SK-N-SH (cell line): Measurements from ENCODE around the gene FAM240B. TPM values are rescaled to one million over a fixed set of nuclear protein-coding genes. Genes with fewer than 3 reads are reported as not detected.

ENCODE experiments used
- CTCF ChIA-PET: fragments of 300-600, 350-600 bp; formaldehyde crosslinking; extraction: SDS; loops from one replicate; lab custom pipeline; 2021; lab: Yijun Ruan, JAX
- POLR2A ChIA-PET: fragments of 350-600 bp; sonication (Branson Sonifier 250); formaldehyde crosslinking; extraction: SDS; loops from one replicate; lab custom pipeline; 2020; ENCODE audit warnings: antibody characterized with exemption, inconsistent platforms; lab: Yijun Ruan, JAX
- DNase-seq: peaks from one replicate; pipeline ENCODE4 v3.0.0; 2012
- H2AFZ ChIP-seq: fragments of 200-600 bp; sonication (generic); 2 replicates; pipeline ENCODE4 v1.8.1; 2016; ENCODE audit warnings: antibody characterized with exemption, mild to moderate bottlenecking, low read depth
- H3F3A ChIP-seq: fragments of 200-600 bp; sonication (generic); replicated peaks from 2 replicates; pipeline ENCODE3; 2016; ENCODE audit warnings: antibody characterized with exemption, mild to moderate bottlenecking; ENCODE audit not compliant: insufficient read depth
- H3K27ac ChIP-seq, 2 experiments: fragments of 200-500 bp in 1 of 2; fragments of 200-600 bp in 1 of 2; sonication (Bioruptor generic) in 1 of 2; sonication (generic), shearing (Covaris generic) in 1 of 2; 2 replicates each; pipeline versions ENCODE4 v1.5.1 to v1.6.1; 2014 to 2016; ENCODE audit warnings: low read depth in 2 of 2, inconsistent platforms in 1 of 2, low read length in 1 of 2, mild to moderate bottlenecking in 1 of 2, mixed read lengths in 1 of 2
- H3K27me3 ChIP-seq: fragments of 200-600 bp; sonication (generic), shearing (Covaris generic); 2 replicates; pipeline ENCODE4 v1.6.1; 2016; ENCODE audit warnings: mixed run types; ENCODE audit not compliant: insufficient read depth
- H3K36me3 ChIP-seq, 2 experiments: fragments of 200-500 bp in 1 of 2; fragments of 200-600 bp in 1 of 2; sonication (Bioruptor generic) in 1 of 2; sonication (generic) in 1 of 2; replicated peaks in 1 of 2; 2 replicates each; pipeline versions ENCODE3 to v1.5.1; 2014 to 2016; ENCODE audit warnings: low read length in 1 of 2, mild to moderate bottlenecking in 1 of 2; ENCODE audit not compliant: insufficient read depth in 2 of 2, control insufficient read depth in 1 of 2
- H3K4me1 ChIP-seq, 2 experiments: fragments of 200-500 bp in 1 of 2; fragments of 200-600 bp in 1 of 2; sonication (Bioruptor generic) in 1 of 2; sonication (generic), shearing (Covaris generic) in 1 of 2; 2 replicates each; pipeline versions ENCODE4 v1.5.1 to v1.6.1; 2014 to 2016; ENCODE audit warnings: low read depth in 1 of 2, low read length in 1 of 2, mixed run types in 1 of 2; ENCODE audit not compliant: insufficient read depth in 2 of 2, control insufficient read depth in 1 of 2
- H3K4me2 ChIP-seq: fragments of 200-600 bp; sonication (generic), shearing (Covaris generic); 2 replicates; pipeline ENCODE4 v1.6.1; 2017; ENCODE audit warnings: mixed run types
- H3K4me3 ChIP-seq, 2 experiments: fragments of 200-500 bp in 1 of 2; fragments of 200-600 bp in 1 of 2; sonication (Bioruptor generic) in 1 of 2; sonication (generic), shearing (Covaris generic) in 1 of 2; 2 replicates each; pipeline versions ENCODE4 v1.5.1 to v1.8.1; 2014 to 2016; ENCODE audit warnings: low read depth in 2 of 2, inconsistent platforms in 1 of 2, low read length in 1 of 2, mild to moderate bottlenecking in 1 of 2, mixed read lengths in 1 of 2, moderate library complexity in 1 of 2
- H3K79me2 ChIP-seq: fragments of 200-600 bp; sonication (generic); 2 replicates; pipeline ENCODE4 v1.8.1; 2017; ENCODE audit warnings: mild to moderate bottlenecking; ENCODE audit not compliant: insufficient read depth
- H3K9ac ChIP-seq: fragments of 200-600 bp; sonication (generic); 2 replicates; pipeline ENCODE4 v1.6.1; 2017; ENCODE audit warnings: mixed run types
- H3K9me2 ChIP-seq: fragments of 200-600 bp; sonication (generic); 2 replicates; pipeline ENCODE4 v1.6.1; 2017; ENCODE audit warnings: mixed run types
- H3K9me3 ChIP-seq: fragments of 200-600 bp; sonication (generic); 2 replicates; pipeline ENCODE4 v1.6.1; 2017; ENCODE audit warnings: mixed run types, mild to moderate bottlenecking, moderate library complexity
- H4K20me1 ChIP-seq: fragments of 200-600 bp; sonication (generic); 2 replicates; pipeline ENCODE4 v1.6.1; 2017; ENCODE audit warnings: mild to moderate bottlenecking, mixed run types; ENCODE audit not compliant: insufficient read depth
- CHD2 ChIP-seq: fragments of 150-350 bp; IDR thresholded peaks from 2 replicates; pipeline ENCODE4 v1.6.1; 2018; ENCODE audit warnings: low read length; ENCODE audit not compliant: partially characterized antibody
- ELF1 ChIP-seq: IDR thresholded peaks from 2 replicates; pipeline ENCODE4 v1.4.0; 2012
- FOXJ3 ChIP-seq: sonication (generic); formaldehyde crosslinking; IDR thresholded peaks from 2 replicates; pipeline ENCODE4 v1.5.1; 2020; ENCODE audit warnings: mild to moderate bottlenecking, missing genetic modification reagents
- FOXM1 ChIP-seq: IDR thresholded peaks from 2 replicates; pipeline ENCODE4 v1.4.0; 2012; ENCODE audit warnings: low read depth, mild to moderate bottlenecking
- RCOR1 ChIP-seq: fragments of 150-350 bp; IDR thresholded peaks from 2 replicates; pipeline ENCODE4 v1.6.1; 2017; ENCODE audit warnings: antibody characterized with exemption, low read length
- RXRA ChIP-seq: IDR thresholded peaks from 2 replicates; pipeline ENCODE4 v1.4.0; 2012; ENCODE audit warnings: low read depth, mild to moderate bottlenecking, borderline replicate concordance
- SIN3A ChIP-seq: IDR thresholded peaks from 2 replicates; pipeline ENCODE4 v1.6.1; 2012; ENCODE audit warnings: low read depth, mild to moderate bottlenecking, low read length, moderate library complexity, borderline replicate concordance
- TAF1 ChIP-seq: IDR thresholded peaks from 2 replicates; pipeline ENCODE4 v1.6.1; 2012; ENCODE audit warnings: low read depth, mild to moderate bottlenecking, low read length, moderate library complexity, borderline replicate concordance
- TEAD4 ChIP-seq: IDR thresholded peaks from 2 replicates; pipeline ENCODE4 v1.4.0; 2012; ENCODE audit warnings: mild to moderate bottlenecking, borderline replicate concordance; ENCODE audit not compliant: insufficient read depth
- WGBS: methylation state at CpG from one replicate; pipeline ENCODE4 v1.1.6; 2017; ENCODE audit warnings: low lambda C conversion rate; 5-methylcytosine and 5-hydroxymethylcytosine counted together
- polyA plus RNA-seq, 3 experiments: library from polyadenylated mRNA; depleted of rRNA; stranded (reverse); fragments of >200 nt; gene quantifications; 2 replicates each; pipeline ENCODE4 v1.2.3, GENCODE V29; 2012
- TF ChIP-seq, protein P1 (sequence below): IDR thresholded peaks from 2 replicates; pipeline ENCODE4 v1.4.0; 2012; ENCODE audit warnings: low read depth
- TF ChIP-seq, protein P2 (sequence below): fragments of 150-350 bp; IDR thresholded peaks from 2 replicates; pipeline ENCODE4 v1.6.1; 2017; ENCODE audit warnings: antibody characterized with exemption, low read length, low read depth, borderline replicate concordance
- TF ChIP-seq, protein P3 (sequence below): IDR thresholded peaks from 2 replicates; pipeline ENCODE4 v1.6.1; 2012; ENCODE audit warnings: mild to moderate bottlenecking, low read depth, low read length, moderate library complexity

FAM240B gene
- polyA plus RNA-seq, 1 of the 3 experiments (the other 2 are of a cell fraction), result not detected

DNA sequence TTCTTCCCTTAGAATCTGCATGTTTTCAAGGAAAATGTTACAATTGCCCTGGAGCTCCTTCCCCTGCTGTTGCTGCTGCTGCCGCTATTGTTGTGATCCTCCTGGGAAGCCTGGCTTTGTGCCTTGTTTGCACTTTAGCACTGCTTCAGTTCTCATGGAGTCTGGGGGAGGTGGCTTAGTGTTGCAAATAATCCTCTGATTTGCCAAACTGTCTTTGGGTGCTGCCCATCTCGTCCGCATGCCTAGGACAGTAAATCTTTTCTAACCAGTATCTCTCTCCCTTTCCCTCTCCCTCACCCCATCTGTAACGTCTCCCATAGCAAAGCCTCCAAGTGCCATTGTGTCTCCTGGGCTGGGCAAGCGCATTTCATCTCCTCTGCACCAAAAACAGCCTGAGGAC is 30.3 kb downstream of the FAM240B start:
- Histone ChIP-seq H3K4me3 (no peak overlapping the region), H3K4me1 (peaks cover 0 to 20% of the 10 kb centered on the region in 2 experiments; a peak in 2 of 4 replicates), H3K9me2 (no peaks in the 10 kb centered on the region), H3K27me3 (no peaks in the 10 kb centered on the region), H3K4me2 (no peak overlapping the region), H3K36me3 (no peaks in the 10 kb centered on the region), H4K20me1 (no peaks in the 10 kb centered on the region), H3K79me2 (no peaks in the 10 kb centered on the region), H3K9me3 (no peaks in the 10 kb centered on the region), H3K9ac (no peak overlapping the region), H2AFZ (no peak overlapping the region), H3K27ac (peak overlapping the region in 1 of 2 experiments; percentile 90; a peak in 2 of 4 replicates), H3F3A (no peaks in the 10 kb centered on the region)
- peak; percentile 78 for DNase-seq
- TF ChIP-seq FOXJ3 (0 out of 2 replicates have a peak, but pooled peaks have one; percentile 14), RXRA (no peak)
- WGBS, result 17% methylated on average over 5 of the region's 5 CpGs
- POLR2A ChIA-PET, result no interaction called here
- CTCF ChIA-PET, result interaction anchor here (1.1 kb wide), 1 partner anchor 15 kb away, joined by 3 read pairs; no protein-coding TSS in a partner anchor

DNA sequence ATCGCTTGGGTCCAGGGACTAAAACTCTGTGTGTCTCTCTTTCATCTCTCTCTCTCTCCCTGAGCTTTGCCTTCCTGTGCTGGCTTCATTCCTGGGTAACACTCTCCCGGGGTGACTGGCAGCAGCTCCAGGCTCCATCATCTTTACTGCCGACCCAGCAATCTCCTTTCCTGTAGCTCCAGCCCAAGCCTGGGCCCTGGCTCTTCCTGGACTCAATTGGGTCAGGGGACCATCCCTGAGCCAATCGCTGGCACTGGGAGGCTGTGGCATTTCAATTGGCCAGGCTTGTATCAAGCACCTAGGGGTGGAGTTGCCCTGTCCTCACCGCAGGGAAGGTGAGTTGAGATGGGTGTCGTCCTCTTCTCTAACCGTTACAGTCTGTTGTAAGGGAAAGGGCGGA is 31.9 kb downstream of the FAM240B start:
- no peak overlapping the region; a peak in 1 of 4 replicates for H3K27ac ChIP-seq
- H3K4me2 ChIP-seq, result no peak overlapping the region
- no peaks in the 10 kb centered on the region for H3F3A ChIP-seq
- no peaks in the 10 kb centered on the region for H3K9me3 ChIP-seq
- H3K27me3 ChIP-seq, result no peaks in the 10 kb centered on the region
- H3K79me2 ChIP-seq, result no peaks in the 10 kb centered on the region
- no peak overlapping the region for H3K4me3 ChIP-seq
- no peaks in the 10 kb centered on the region for H3K36me3 ChIP-seq
- WGBS, result 55% methylated on average over 7 of the region's 8 CpGs
- H4K20me1 ChIP-seq, result no peaks in the 10 kb centered on the region
- no peak for DNase-seq
- H2AFZ ChIP-seq, result no peak overlapping the region
- no peak for TF ChIP-seq ELF1
- no peak for TF ChIP-seq RCOR1
- no peak for TF ChIP-seq CHD2
- TF ChIP-seq, protein P1, sequence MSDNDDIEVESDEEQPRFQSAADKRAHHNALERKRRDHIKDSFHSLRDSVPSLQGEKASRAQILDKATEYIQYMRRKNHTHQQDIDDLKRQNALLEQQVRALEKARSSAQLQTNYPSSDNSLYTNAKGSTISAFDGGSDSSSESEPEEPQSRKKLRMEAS, result no peak
- TF ChIP-seq, all 33 proteins: peak for 0
- Histone ChIP-seq H3K4me1 (peaks cover 0 to 20% of the 10 kb centered on the region in 2 experiments; a peak in 2 of 4 replicates), H3K9me2 (no peaks in the 10 kb centered on the region), H3K9ac (no peak overlapping the region)
- ChIA-PET CTCF (no interaction called here), POLR2A (no interaction called here)

DNA sequence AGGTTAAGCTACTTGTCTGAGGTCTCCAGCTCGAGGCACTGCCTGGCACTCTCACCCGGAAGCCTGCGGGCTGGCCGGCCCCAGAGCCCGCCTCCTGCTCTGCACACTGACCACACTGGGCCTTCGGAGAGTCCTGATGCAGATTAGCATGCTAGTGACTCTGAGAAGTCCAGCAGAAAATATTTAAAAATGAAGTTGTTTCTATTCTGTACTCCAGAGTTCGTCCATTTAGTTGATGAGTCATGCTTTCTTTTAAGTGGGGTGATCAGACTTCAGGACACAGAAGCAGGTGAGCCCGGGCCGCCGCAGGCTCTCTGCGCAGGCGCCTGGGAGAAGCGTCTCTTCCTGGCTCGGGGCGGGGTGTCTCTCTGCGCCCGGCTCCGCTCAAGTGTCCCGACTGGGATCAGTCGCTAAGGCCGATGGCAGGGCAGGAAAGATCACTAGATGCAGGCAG is 32.5 kb downstream of the FAM240B start:
- no peak overlapping the region for H2AFZ ChIP-seq
- no peak overlapping the region for H3K9ac ChIP-seq
- no peak overlapping the region; a peak in 1 of 4 replicates for H3K27ac ChIP-seq
- CTCF ChIA-PET, result no interaction called here
- no peaks in the 10 kb centered on the region for H3K9me3 ChIP-seq
- H3K4me2 ChIP-seq, result no peak overlapping the region
- no peaks in the 10 kb centered on the region for H3K79me2 ChIP-seq
- H3K27me3 ChIP-seq, result no peaks in the 10 kb centered on the region
- H3K9me2 ChIP-seq, result no peaks in the 10 kb centered on the region
- H3K4me1 ChIP-seq, result peaks cover 2 to 20% of the 10 kb centered on the region in 2 experiments; a peak in 2 of 4 replicates
- POLR2A ChIA-PET, result no interaction called here
- H3F3A ChIP-seq, result no peaks in the 10 kb centered on the region
- 62% methylated on average over 20 of the region's 21 CpGs for WGBS
- no peak for DNase-seq
- TF ChIP-seq, protein P1, result no peak
- no peak for TF ChIP-seq TAF1
- TF ChIP-seq TEAD4, result no peak
- TF ChIP-seq, protein P2, sequence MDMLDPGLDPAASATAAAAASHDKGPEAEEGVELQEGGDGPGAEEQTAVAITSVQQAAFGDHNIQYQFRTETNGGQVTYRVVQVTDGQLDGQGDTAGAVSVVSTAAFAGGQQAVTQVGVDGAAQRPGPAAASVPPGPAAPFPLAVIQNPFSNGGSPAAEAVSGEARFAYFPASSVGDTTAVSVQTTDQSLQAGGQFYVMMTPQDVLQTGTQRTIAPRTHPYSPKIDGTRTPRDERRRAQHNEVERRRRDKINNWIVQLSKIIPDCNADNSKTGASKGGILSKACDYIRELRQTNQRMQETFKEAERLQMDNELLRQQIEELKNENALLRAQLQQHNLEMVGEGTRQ, result no peak
- TF ChIP-seq, protein P3, sequence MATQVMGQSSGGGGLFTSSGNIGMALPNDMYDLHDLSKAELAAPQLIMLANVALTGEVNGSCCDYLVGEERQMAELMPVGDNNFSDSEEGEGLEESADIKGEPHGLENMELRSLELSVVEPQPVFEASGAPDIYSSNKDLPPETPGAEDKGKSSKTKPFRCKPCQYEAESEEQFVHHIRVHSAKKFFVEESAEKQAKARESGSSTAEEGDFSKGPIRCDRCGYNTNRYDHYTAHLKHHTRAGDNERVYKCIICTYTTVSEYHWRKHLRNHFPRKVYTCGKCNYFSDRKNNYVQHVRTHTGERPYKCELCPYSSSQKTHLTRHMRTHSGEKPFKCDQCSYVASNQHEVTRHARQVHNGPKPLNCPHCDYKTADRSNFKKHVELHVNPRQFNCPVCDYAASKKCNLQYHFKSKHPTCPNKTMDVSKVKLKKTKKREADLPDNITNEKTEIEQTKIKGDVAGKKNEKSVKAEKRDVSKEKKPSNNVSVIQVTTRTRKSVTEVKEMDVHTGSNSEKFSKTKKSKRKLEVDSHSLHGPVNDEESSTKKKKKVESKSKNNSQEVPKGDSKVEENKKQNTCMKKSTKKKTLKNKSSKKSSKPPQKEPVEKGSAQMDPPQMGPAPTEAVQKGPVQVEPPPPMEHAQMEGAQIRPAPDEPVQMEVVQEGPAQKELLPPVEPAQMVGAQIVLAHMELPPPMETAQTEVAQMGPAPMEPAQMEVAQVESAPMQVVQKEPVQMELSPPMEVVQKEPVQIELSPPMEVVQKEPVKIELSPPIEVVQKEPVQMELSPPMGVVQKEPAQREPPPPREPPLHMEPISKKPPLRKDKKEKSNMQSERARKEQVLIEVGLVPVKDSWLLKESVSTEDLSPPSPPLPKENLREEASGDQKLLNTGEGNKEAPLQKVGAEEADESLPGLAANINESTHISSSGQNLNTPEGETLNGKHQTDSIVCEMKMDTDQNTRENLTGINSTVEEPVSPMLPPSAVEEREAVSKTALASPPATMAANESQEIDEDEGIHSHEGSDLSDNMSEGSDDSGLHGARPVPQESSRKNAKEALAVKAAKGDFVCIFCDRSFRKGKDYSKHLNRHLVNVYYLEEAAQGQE, result no peak
- TF ChIP-seq RXRA, result no peak
- TF ChIP-seq FOXM1, result no peak
- TF ChIP-seq SIN3A, result no peak
- TF ChIP-seq, all 33 proteins: peak for 0
- Histone ChIP-seq H4K20me1 (no peaks in the 10 kb centered on the region), H3K36me3 (no peaks in the 10 kb centered on the region), H3K4me3 (no peak overlapping the region)
